Endothelial cell of umbilical vein (primary cell): ENCODE data around the gene ADIPOR1. TPM values are rescaled to one million over a fixed set of nuclear protein-coding genes. Genes with fewer than 3 reads are reported as not detected.

Source experiments
- BruUV-seq: library from RNA; stranded (reverse); fragments of 400-500 nt; replicated peaks from 2 replicates; lab custom pipeline; 2021; lab: Mats Ljungman, UMichigan
- CTCF ChIA-PET: fragments of 300-600, 350-600 bp; sonication (Branson Sonifier 250); formaldehyde crosslinking; loops from one replicate; lab custom pipeline; 2021; ENCODE audit warnings: antibody characterized with exemption, inconsistent platforms; lab: Charles Lee
- POLR2A ChIA-PET: fragments of 300-600, 350-600 bp; sonication (Branson Sonifier 250); formaldehyde crosslinking; loops from one replicate; lab custom pipeline; 2021; ENCODE audit warnings: antibody characterized with exemption, inconsistent platforms; lab: Charles Lee
- DNase-seq: peaks from one replicate; pipeline ENCODE4 v3.0.0-alpha.2; 2011; ENCODE audit warnings: low read depth, low spot score
- FAIRE-seq: peaks from 2 replicates; lab custom pipeline; 2011; peaks lifted over from hg19 to GRCh38; lab: Jason Lieb, UNC
- H2AFZ ChIP-seq: 2 replicates; pipeline ENCODE4 v1.6.0; 2012; ENCODE audit warnings: low read depth, low read length, control low read depth, inconsistent platforms
- H3K27ac ChIP-seq: 2 replicates; pipeline ENCODE4 v1.5.1; 2011; ENCODE audit warnings: low read depth, mild to moderate bottlenecking, control low read depth, low read length, moderate library complexity; ENCODE audit not compliant: insufficient read depth
- H3K27me3 ChIP-seq, 2 experiments: 2 replicates each; pipeline versions ENCODE4 v1.6.0 to v1.6.1; 2011; ENCODE audit warnings: low read length in 2 of 2, mixed read lengths in 1 of 2; ENCODE audit not compliant: control insufficient read depth in 2 of 2, insufficient read depth in 2 of 2
- H3K36me3 ChIP-seq, 2 experiments: 2 replicates in 1 of 2; 3 replicates in 1 of 2; pipeline ENCODE4 v1.5.1; 2011; ENCODE audit warnings: low read length in 2 of 2, mild to moderate bottlenecking in 1 of 2, moderate library complexity in 1 of 2; ENCODE audit not compliant: control insufficient read depth in 2 of 2, insufficient read depth in 2 of 2; ENCODE audit errors: extremely low read depth in 1 of 2
- H3K4me1 ChIP-seq: 3 replicates; pipeline ENCODE4 v1.5.1; 2011; ENCODE audit warnings: mild to moderate bottlenecking, low read length; ENCODE audit not compliant: control insufficient read depth, insufficient read depth; ENCODE audit errors: extremely low read depth
- H3K4me2 ChIP-seq: 2 replicates; pipeline ENCODE4 v1.6.1; 2011; ENCODE audit warnings: low read length, control low read depth, mixed read lengths; ENCODE audit not compliant: insufficient read depth
- H3K4me3 ChIP-seq, 3 experiments: fragments of 200-600 bp in 1 of 3; sonication (generic), shearing (Covaris generic) in 1 of 3; replicated peaks in 1 of 3; 2 replicates each; pipeline ENCODE4 v1.5.1; 2011 to 2016; ENCODE audit warnings: control low read depth in 3 of 3, low read length in 3 of 3, mild to moderate bottlenecking in 2 of 3, inconsistent platforms in 1 of 3, low read depth in 1 of 3, moderate library complexity in 1 of 3; ENCODE audit not compliant: insufficient read depth in 1 of 3
- H3K79me2 ChIP-seq: 2 replicates; pipeline ENCODE4 v1.6.0; 2012; ENCODE audit warnings: low read length, inconsistent platforms; ENCODE audit not compliant: control insufficient read depth, insufficient read depth
- H3K9ac ChIP-seq: replicated peaks from 2 replicates; pipeline ENCODE3; 2011; ENCODE audit warnings: low read length, control low read depth; ENCODE audit not compliant: insufficient read depth; ENCODE audit errors: extremely low read depth
- H3K9me1 ChIP-seq: replicated peaks from 3 replicates; pipeline ENCODE4 v1.6.0; 2011; ENCODE audit warnings: mild to moderate bottlenecking, low read length; ENCODE audit not compliant: control insufficient read depth, insufficient read depth; ENCODE audit errors: extremely low read depth
- H3K9me3 ChIP-seq: replicated peaks from 2 replicates; pipeline ENCODE4 v1.5.1; 2012; ENCODE audit warnings: low read length, inconsistent platforms; ENCODE audit not compliant: control insufficient read depth, insufficient read depth
- H4K20me1 ChIP-seq: replicated peaks from 2 replicates; pipeline ENCODE3; 2011; ENCODE audit warnings: mild to moderate bottlenecking, low read length; ENCODE audit not compliant: control insufficient read depth, insufficient read depth; ENCODE audit errors: extremely low read depth
- CTCF ChIP-seq, 2 donors: IDR thresholded peaks; 1 replicate in 1 of 2; 2 replicates in 1 of 2; pipeline ENCODE4 v1.5.1; 2011; ENCODE audit warnings: low read length in 2 of 2, mild to moderate bottlenecking in 2 of 2, moderate library complexity in 2 of 2, control low read depth in 1 of 2, inconsistent platforms in 1 of 2, low read depth in 1 of 2; ENCODE audit not compliant: insufficient read depth in 1 of 2; ENCODE audit errors: extremely low read depth in 1 of 2
- FOS ChIP-seq: IDR thresholded peaks from 2 replicates; pipeline ENCODE4 v1.6.1; 2011; ENCODE audit warnings: mild to moderate bottlenecking, low read length, moderate library complexity, borderline replicate concordance; ENCODE audit not compliant: insufficient read depth
- GATA2 ChIP-seq: IDR thresholded peaks from 2 replicates; pipeline ENCODE4 v1.7.0; 2011; ENCODE audit warnings: low read depth, mild to moderate bottlenecking, moderate library complexity, mixed read lengths, low read length; ENCODE audit not compliant: insufficient read length, insufficient read depth
- JUN ChIP-seq: IDR thresholded peaks from 2 replicates; pipeline ENCODE4 v1.6.1; 2011; ENCODE audit warnings: borderline replicate concordance, low read depth; ENCODE audit not compliant: insufficient read length, insufficient read depth
- MAX ChIP-seq: IDR thresholded peaks from 2 replicates; pipeline ENCODE4 v1.6.1; 2011; ENCODE audit not compliant: insufficient read depth, insufficient read length
- MYC ChIP-seq: IDR thresholded peaks from one replicate; pipeline ENCODE4 v1.6.1; 2011; ENCODE audit warnings: mild to moderate bottlenecking, low read depth, low read length
- dilution Hi-C: fragments of 300-500 bp; cut with MboI; formaldehyde crosslinking; loops from one replicate; pipeline ENCODE4 v1.15.0; 2019; ENCODE audit warnings: low sequenced_read_pairs; ENCODE audit not compliant: extremely low pct_ligation_motif_present
- intact Hi-C: fragments of 100-400 bp; cut with micrococcal nuclease; formaldehyde crosslinking; loops from one replicate; pipeline ENCODE4 v1.10.0; 2022
- polyA plus RNA-seq, 4 experiments: library from polyadenylated mRNA; depleted of rRNA in 3 of 4; stranded (reverse) in 3 of 4; unstranded in 1 of 4; fragments of >200 nt; gene quantifications; 2 replicates each; pipeline versions ENCODE4 v1.2.1 to v1.2.3, GENCODE V29; 2011 to 2012; ENCODE audit warnings: missing spikeins in 1 of 4
- total RNA-seq: library from RNA; stranded (reverse); gene quantifications from 2 replicates; pipeline ENCODE4 v1.2.3, GENCODE V29; 2021

ADIPOR1 gene
- total and polyA plus RNA-seq, 2 donors (not counting 3 experiments of a cell fraction or from before 2014, with no cell fraction given) = 67.2 to 135 TPM

- peaks cover 0 to 3% of the 10 kb centered on the region in 2 experiments for H3K36me3 ChIP-seq
- no peak for TF ChIP-seq MYC
- peak; percentile 13 for TF ChIP-seq FOS
- TF ChIP-seq GATA2 = peak; percentile 41
- ChIA-PET POLR2A (no interaction called here), CTCF (interaction anchor here (0.8 to 1.9 kb wide), 12 partner anchors 9 to 152 kb away, joined by 3 to 10 read pairs (median 4); partner anchors contain the start of genes KLHL12 and TMEM183A)
- no peaks in the 10 kb centered on the region for H3K79me2 ChIP-seq
- H3K4me1 ChIP-seq = peaks cover 19% of the 10 kb centered on the region
- intact Hi-C loops = loop anchor here (2.0 to 10.0 kb wide), 4 partner anchors 39 to 623 kb away; partner anchors contain the start of genes KLHL12, PPP1R12B, RABIF and TMEM183A
- dilution Hi-C loops = no loop called here
- peak overlapping the region; percentile 95 for H3K4me2 ChIP-seq
- H3K9me1 ChIP-seq = no peaks in the 10 kb centered on the region
- no peaks in the 10 kb centered on the region for H3K9me3 ChIP-seq
- peak overlapping the region; percentile 37 for H2AFZ ChIP-seq
- FAIRE-seq (peak; percentile 79), DNase-seq (peak; percentile 54)
- H3K27ac ChIP-seq = no peak overlapping the region
- BruUV-seq = no TSS peak
- H3K4me3 ChIP-seq = peak overlapping the region; percentile 3 to 83 (median 20)
- no peaks in the 10 kb centered on the region for H4K20me1 ChIP-seq
- H3K27me3 ChIP-seq = peaks cover 0 to 3% of the 10 kb centered on the region in 2 experiments
- H3K9ac ChIP-seq = no peak overlapping the region
Measured at GRCh38 chr1:202967684-202968281, 9.7 kb upstream of the ADIPOR1 start.

GRCh38 chr1:202966006-202966898, 8.1 kb upstream of the ADIPOR1 start:
- peak overlapping the region; percentile 76 for H3K4me2 ChIP-seq
- H3K4me1 ChIP-seq = peaks cover 19% of the 10 kb centered on the region
- intact Hi-C loops (loop anchor here (1.0 to 10.0 kb wide), 2 partner anchors 8 to 621 kb away; partner anchors contain the start of genes ADIPOR1, PPP1R12B and UBE2T), dilution Hi-C loops (no loop called here)
- H3K27me3 ChIP-seq = no peaks in the 10 kb centered on the region
- no peaks in the 10 kb centered on the region for H3K9me1 ChIP-seq
- peak overlapping the region; percentile 6 for H3K27ac ChIP-seq
- TSS peak; percentile 34 for BruUV-seq
- peak overlapping the region; percentile 41 for H3K9ac ChIP-seq
- DNase-seq (peak; percentile 30), FAIRE-seq (peak; percentile 28)
- ChIA-PET CTCF (no interaction called here), POLR2A (interaction anchor here (0.7 kb wide), 1 partner anchor 41 kb away, joined by 3 read pairs; no protein-coding TSS in a partner anchor)
- peak overlapping the region; percentile 38 to 83 (median 41) for H3K4me3 ChIP-seq
- no peak for TF ChIP-seq FOS
- TF ChIP-seq JUN = no peak
- no peak for TF ChIP-seq CTCF (IDR thresholded peaks at IDR 0.05; ENCODE audit: extremely low read depth in 1 of 2, insufficient read depth in 1 of 2, low read depth in 1 of 2, low read length in 2 of 2)
- TF ChIP-seq MAX = no peak
- no peaks in the 10 kb centered on the region for H4K20me1 ChIP-seq
- H3K36me3 ChIP-seq = peaks cover 0 to 8% of the 10 kb centered on the region in 2 experiments
- peak overlapping the region; percentile 39 for H2AFZ ChIP-seq
- no peaks in the 10 kb centered on the region for H3K79me2 ChIP-seq
- H3K9me3 ChIP-seq = no peaks in the 10 kb centered on the region
